NCI-H2196 treated with DMSO at 0.1 percent for 48 hours (cell line): ENCODE measurements around the gene MAGEA2B.
"Not testable (repeated sequence)": the region's sequence is repeated elsewhere in the genome, so short reads cannot be mapped to it uniquely, and the experiment has no call there.

Experiments used
- DNase-seq: peaks from one replicate; lab custom pipeline; 2025; ENCODE audit not compliant: unreplicated experiment; lab: John Stamatoyannopoulos, UW

Gene MAGEA2B, protein sequence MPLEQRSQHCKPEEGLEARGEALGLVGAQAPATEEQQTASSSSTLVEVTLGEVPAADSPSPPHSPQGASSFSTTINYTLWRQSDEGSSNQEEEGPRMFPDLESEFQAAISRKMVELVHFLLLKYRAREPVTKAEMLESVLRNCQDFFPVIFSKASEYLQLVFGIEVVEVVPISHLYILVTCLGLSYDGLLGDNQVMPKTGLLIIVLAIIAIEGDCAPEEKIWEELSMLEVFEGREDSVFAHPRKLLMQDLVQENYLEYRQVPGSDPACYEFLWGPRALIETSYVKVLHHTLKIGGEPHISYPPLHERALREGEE

DNA sequence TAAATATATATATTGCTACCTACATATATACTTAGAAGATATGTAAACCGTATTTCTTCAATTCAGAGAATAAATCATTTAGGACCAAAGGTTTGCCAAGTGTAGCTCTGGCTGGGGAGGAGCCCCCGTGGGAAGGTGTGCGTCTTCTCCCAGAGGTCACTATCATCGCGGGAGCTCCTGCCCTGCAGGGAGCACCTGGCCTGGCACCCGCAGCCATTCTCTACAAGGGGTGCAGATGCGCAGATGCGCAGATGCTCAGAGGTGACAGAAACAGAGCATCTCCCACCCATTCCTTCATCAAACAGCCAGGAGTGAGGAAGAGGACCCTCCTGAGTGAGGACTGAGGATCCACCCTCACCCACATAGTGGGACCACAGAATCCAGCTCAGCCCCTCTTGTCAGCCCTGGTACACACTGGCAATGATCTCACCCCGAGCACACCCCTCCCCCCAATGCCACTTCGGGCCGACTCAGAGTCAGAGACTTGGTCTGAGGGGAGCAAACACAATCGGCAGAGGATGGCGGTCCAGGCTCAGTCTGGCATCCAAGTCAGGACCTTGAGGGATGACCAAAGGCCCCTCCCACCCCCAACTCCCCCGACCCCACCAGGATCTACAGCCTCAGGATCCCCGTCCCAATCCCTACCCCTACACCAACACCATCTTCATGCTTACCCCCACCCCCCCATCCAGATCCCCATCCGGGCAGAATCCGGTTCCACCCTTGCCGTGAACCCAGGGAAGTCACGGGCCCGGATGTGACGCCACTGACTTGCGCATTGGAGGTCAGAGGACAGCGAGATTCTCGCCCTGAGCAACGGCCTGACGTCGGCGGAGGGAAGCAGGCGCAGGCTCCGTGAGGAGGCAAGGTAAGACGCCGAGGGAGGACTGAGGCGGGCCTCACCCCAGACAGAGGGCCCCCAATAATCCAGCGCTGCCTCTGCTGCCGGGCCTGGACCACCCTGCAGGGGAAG is at the start of gene MAGEA2B:
Gene MAGEA2B (plus strand): TSS at position 814 of the 973 bp plus-strand sequence. CDS start 2,479 bp downstream, outside the sequence.
- not testable (repeated sequence) for DNase-seq

DNA sequence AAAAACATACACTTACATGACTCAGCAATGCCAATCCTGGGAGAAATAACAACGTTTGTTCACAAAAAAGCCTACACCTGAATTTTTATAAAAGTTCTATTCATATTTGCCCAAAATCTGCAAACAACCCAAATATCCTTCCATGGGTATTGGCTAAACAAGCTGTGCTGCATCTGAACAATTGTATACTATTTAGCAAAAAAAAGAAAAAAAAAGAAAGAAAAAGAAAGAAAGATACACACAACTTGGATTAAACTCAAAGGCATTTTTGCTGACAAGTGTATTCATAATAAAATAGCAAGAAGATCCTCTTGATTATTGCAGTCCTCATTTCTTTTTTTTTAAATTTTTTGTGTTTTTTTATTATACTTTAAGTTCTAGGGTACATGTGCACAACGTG is 40.3 kb upstream of the MAGEA2B start:
- no peak for DNase-seq

DNA sequence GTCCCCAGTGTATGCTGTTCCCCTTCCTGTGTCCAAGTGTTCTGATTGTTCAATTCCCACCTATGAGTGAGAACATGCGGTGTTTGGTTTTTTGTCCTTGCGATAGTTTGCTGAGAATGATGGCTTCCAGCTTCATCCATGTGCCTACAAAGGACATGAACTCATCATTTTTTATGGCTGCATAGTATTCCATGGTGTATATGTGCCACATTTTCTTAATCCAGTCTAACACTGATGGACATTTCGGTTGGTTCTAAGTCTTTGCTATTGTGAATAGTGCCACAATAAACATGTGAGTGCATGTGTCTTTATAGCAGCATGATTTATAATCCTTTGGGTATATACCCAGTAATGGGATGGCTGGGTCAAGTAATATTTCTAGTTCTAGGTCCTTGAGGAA is 39.8 kb upstream of the MAGEA2B start:
- not testable (repeated sequence) for DNase-seq

DNA sequence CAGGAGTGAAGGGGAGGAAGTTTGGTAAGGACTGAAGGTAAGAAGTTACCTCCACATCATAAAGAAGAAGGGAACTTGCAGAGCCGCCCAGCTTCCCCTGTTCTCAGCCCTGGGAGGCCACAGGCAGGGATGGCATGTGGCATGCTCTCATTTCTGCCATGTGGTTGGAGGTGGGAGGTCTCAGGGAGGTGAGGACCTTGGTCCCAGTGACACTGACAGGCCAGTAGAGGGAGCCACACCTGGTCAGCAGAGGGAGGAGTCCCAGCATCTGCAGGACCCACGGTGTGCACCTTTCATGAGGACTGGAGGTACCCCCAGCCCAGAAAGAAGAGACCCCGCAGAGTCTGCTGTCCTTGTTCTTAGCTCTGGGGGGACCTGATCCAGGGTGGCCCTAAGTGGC is 33.4 kb upstream of the MAGEA2B start:
- not testable (repeated sequence) for DNase-seq

DNA sequence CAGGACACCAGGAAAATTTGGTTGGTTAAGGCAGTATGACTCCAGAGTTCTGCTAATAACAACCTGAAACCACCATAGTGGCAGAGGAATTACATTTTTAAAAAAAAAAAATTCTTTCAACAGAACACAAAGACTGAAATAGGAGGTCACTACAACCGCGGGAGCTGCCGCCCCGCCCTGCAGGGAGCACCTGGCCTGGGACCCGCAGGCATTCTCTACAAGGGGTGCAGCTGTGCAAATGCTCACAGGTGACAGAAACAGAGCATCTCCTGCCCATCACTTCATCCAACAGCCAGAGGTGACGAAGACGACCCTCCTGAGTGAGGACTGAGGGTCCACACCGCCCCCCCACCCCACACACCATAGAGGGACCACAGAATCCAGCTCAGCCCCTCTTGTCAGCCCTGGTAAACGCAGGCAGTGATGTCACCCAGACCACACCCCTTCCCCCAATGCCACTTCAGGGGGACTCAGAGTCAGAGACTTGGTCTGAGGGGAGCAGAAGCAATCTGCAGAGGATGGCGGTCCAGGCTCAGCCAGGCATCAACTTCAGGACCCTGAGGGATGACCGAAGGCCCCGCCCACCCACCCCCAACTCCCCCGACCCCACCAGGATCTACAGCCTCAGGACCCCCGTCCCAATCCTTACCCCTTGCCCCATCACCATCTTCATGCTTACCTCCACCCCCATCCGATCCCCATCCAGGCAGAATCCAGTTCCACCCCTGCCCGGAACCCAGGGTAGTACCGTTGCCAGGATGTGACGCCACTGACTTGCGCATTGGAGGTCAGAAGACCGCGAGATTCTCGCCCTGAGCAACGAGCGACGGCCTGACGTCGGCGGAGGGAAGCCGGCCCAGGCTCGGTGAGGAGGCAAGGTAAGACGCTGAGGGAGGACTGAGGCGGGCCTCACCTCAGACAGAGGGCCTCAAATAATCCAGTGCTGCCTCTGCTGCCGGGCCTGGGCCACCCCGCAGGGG is 16.2 kb upstream of the MAGEA2B start, which contains the start of gene MAGEA3:
Gene MAGEA3 (plus strand): TSS at position 843 of the 980 bp plus-strand sequence. CDS start 2,039 bp downstream, outside the sequence.
- DNase-seq: not testable (repeated sequence)

DNA sequence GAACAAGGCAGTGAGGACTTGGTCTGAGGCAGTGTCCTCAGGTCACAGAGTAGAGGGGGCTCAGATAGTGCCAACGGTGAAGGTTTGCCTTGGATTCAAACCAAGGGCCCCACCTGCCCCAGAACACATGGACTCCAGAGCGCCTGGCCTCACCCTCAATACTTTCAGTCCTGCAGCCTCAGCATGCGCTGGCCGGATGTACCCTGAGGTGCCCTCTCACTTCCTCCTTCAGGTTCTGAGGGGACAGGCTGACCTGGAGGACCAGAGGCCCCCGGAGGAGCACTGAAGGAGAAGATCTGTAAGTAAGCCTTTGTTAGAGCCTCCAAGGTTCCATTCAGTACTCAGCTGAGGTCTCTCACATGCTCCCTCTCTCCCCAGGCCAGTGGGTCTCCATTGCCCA is 14.0 kb upstream of the MAGEA2B start:
- not testable (repeated sequence) for DNase-seq

DNA sequence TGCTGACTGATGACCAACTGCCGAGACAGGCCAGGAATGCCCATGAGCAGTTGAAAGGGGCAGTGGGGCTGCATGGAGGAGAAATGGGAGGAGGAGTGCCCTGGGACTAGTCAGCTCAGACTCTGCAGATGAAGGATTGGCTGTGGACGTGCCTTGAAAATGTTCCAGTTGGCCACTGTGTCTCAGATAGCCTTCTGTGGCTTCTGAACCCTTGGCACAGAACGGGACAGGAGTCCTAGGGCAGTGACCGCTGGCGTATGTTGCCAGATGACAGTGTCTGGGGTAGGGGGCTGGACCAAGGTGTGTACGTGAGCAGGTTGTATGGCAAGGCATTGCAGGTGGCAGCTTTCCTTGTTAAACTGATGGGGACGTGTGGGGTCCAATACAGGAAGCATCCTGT is 7.9 kb upstream of the MAGEA2B start:
- DNase-seq: not testable (repeated sequence)

DNA sequence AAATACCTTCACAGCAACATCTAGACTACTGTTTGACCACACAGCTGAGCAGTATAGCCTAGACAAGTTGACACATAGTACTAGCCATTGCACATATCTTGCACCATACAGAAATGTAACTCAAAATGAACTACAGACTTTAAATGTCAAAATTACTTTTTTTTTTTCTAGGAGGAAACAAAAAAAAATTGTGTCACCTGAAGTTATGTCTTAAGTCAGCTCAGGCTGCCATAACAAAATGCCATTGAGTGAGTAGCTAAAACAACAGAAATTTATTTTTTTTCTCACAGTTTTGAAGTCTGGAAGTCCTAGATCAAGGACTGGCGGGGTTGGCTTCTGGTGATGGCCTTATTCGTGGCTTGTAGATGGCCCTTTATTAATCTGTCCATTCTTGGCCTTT is 5.3 kb upstream of the MAGEA2B start, which contains the start of gene CSAG2:
Gene CSAG2 (minus strand): TSS at position 101 of the 400 bp plus-strand sequence. CDS start 161 bp downstream, outside the sequence.
- DNase-seq: not testable (repeated sequence)

DNA sequence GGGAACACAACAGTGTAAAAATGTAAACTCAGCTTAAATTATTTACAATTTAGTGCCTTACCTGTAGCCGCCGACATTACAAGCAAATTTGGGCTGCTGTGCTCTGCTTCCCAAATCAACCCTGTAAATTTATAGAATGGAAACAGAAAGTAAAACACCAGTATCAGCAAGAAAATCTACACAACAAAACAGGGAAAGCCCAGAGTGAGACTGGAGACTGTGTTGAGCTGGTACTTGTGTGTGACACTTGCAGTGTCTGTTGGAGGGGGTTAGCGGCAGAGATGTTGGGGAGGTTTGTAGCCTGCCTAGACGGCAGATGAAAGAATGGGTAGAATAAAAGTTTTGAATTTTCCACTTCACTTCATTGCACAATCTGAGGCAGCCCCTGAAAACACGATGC is 1.2 kb upstream of the MAGEA2B start:
- DNase-seq: not testable (repeated sequence)

DNA sequence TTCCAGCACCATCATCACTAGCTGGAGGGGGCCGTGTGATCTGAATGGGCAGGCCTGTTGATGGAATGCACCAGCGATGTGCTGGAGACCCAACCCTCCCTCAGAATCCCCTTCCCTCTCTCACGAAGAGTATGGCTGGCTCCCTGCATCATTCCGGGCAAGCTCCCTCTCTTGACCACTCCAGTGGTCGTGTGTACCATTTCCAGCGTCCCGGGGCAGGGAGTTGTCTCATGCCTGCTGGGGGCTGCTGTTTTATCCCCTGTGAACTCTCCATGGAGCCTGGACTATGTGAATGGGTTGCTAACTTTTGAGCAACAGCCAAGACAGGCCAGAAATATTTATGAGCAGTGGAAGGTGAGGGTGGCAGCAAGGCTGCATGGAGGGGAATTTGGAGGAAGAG is 11.0 kb downstream of the MAGEA2B start:
- DNase-seq: no peak

DNA sequence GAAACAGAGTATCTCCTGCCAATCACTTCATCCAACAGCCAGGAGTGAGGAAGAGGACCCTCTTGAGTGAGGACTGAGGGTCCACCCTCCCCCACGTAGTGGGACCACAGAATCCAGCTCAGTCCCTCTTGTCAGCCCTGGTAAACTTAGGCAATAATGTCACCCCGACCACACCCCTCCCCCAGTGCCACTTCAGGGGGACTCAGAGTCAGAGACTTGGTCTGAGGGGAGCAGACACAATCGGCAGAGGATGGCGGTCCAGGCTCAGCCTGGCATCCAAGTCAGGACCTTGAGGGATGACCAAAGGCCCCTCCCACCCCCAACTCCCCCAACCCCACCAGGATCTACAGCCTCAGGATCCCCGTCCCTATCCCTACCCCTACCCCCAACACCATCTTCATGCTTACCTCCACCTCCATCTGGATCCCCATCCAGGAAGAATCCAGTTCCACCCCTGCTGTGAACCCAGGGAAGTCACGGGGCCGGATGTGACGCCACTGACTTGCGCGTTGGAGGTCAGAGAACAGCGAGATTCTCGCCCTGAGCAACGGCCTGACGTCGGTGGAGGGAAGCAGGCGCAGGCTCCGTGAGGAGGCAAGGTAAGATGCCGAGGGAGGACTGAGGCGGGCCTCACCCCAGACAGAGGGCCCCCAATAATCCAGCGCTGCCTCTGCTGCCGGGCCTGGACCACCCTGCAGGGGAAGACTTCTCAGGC is 19.0 kb downstream of the MAGEA2B start, which contains the start of the genes CSAG1 and MAGEA12:
Gene CSAG1 (minus strand): TSS at position 461 of the 715 bp plus-strand sequence. CDS start 1,261 bp downstream, outside the sequence.
Gene MAGEA12 (plus strand): TSS at position 497 of the 715 bp plus-strand sequence. CDS start 2,405 bp downstream, outside the sequence.
- no peak for DNase-seq

DNA sequence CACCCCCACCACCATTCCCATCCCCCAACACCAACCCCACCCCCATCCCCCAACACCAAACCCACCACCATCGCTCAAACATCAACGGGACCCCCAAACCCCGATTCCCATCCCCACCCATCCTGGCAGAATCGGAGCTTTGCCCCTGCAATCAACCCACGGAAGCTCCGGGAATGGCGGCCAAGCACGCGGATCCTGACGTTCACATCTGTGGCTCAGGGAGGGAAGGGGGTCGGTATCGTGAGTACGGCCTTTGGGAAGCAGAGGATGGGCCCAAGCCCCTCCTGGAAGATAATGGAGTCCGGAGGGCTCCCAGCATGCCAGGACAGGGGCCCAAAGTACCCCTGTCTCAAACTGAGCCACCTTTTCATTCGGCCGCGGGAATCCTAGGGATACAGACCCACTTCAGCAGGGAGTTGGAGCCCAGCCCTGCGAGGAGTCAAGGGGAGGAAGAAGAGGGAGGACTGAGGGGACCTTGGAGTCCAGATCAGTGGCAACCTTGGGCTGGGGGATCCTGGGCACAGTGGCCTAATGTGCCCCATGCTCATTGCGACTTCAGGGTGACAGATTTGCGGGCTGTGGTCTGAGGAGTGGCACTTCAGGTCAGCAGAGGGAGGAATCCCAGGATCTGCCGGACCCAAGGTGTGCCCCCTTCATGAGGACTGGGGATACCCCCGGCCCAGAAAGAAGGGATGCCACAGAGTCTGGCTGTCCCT is 19.9 kb downstream of the MAGEA2B start:
- DNase-seq: not testable (repeated sequence)

DNA sequence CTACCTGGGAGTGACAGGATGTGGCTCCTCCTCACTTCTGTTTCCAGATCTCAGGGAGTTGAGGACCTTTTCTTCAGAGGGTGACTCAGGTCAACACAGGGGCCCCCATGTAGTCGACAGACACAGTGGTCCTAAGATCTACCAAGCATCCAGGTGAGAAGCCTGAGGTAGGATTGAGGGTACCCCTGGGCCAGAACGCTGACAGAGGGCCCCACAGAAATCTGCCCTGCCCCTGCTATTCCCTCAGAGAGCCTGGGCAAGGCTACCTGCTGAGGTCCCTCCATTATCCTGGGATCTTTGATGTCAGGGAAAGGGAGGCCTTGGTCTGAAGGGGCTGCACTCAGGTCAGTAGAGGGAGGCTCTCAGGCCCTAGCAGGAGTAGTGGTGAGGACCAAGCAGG is 20.7 kb downstream of the MAGEA2B start:
- DNase-seq: no peak

DNA sequence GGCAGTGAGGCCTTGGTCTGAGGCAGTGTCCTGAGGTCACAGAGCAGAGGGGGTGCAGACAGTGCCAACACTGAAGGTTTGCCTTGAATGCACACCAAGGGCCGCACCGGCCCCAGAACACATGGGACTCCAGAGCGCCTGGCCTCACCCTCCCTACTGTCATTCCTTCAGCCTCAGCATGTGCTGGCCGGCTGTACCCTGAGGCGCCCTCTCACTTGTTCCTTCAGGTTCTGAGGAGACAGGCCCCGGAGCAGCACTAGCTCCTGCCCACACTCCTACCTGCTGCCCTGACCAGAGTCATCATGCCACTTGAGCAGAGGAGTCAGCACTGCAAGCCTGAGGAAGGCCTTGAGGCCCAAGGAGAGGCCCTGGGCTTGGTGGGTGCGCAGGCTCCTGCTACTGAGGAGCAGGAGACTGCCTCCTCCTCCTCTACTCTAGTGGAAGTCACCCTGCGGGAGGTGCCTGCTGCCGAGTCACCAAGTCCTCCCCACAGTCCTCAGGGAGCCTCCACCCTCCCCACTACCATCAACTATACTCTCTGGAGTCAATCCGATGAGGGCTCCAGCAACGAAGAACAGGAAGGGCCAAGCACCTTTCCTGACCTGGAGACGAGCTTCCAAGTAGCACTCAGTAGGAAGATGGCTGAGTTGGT is 21.6 kb downstream of the MAGEA2B start:
- DNase-seq: no peak

DNA sequence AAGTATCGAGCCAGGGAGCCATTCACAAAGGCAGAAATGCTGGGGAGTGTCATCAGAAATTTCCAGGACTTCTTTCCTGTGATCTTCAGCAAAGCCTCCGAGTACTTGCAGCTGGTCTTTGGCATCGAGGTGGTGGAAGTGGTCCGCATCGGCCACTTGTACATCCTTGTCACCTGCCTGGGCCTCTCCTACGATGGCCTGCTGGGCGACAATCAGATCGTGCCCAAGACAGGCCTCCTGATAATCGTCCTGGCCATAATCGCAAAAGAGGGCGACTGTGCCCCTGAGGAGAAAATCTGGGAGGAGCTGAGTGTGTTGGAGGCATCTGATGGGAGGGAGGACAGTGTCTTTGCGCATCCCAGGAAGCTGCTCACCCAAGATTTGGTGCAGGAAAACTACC is 22.1 kb downstream of the MAGEA2B start:
- not testable (repeated sequence) for DNase-seq

DNA sequence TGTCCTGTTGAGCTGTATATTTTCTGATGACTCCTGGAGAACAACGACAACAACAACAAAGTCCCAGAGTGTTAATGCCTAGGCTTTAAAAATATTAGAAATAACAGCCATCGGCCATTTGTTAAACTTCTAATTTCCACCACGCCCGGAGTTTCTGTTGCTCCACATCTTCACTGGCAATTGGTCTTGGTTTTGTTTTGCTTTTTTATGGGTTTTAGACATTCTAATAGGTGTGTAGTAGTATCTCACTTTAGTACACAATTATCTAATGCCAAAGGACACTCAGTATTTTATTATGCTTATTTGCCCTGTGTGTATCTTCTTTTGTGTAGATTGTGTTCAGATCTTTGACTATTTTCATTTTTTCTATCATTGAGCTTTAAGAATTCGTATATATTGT is 24.1 kb downstream of the MAGEA2B start:
- no peak for DNase-seq

DNA sequence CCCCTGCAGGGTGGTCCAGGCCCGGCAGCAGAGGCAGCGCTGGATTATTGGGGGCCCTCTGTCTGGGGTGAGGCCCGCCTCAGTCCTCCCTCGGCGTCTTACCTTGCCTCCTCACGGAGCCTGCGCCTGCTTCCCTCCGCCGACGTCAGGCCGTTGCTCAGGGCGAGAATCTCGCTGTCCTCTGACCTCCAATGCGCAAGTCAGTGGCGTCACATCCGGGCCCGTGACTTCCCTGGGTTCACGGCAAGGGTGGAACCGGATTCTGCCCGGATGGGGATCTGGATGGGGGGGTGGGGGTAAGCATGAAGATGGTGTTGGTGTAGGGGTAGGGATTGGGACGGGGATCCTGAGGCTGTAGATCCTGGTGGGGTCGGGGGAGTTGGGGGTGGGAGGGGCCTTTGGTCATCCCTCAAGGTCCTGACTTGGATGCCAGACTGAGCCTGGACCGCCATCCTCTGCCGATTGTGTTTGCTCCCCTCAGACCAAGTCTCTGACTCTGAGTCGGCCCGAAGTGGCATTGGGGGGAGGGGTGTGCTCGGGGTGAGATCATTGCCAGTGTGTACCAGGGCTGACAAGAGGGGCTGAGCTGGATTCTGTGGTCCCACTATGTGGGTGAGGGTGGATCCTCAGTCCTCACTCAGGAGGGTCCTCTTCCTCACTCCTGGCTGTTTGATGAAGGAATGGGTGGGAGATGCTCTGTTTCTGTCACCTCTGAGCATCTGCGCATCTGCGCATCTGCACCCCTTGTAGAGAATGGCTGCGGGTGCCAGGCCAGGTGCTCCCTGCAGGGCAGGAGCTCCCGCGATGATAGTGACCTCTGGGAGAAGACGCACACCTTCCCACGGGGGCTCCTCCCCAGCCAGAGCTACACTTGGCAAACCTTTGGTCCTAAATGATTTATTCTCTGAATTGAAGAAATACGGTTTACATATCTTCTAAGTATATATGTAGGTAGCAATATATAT is 39.5 kb downstream of the MAGEA2B start, which contains the start of gene MAGEA2:
Gene MAGEA2 (minus strand): TSS at position 157 of the 965 bp plus-strand sequence. CDS start 2,479 bp downstream, outside the sequence.
- DNase-seq: not testable (repeated sequence)
